Osteoblast (primary cell): ENCODE data around the gene FBXL2. TPM values are rescaled to one million over a fixed set of nuclear protein-coding genes. Genes with fewer than 3 reads are reported as not detected.
"Not testable (repeated sequence)": the region's sequence is repeated elsewhere in the genome, so short reads cannot be mapped to it uniquely, and the experiment has no call there.

Source experiments
- DNase-seq: peaks from one replicate; pipeline ENCODE4 v3.0.0; 2011; ENCODE audit warnings: low spot score, mixed read lengths; ENCODE audit not compliant: insufficient read length; ENCODE audit errors: missing footprints
- H2AFZ ChIP-seq: 2 replicates; pipeline ENCODE4 v1.6.0; 2011; ENCODE audit warnings: mild to moderate bottlenecking, low read length
- H3K27ac ChIP-seq: 2 replicates; pipeline ENCODE4 v1.5.1; 2011; ENCODE audit warnings: mild to moderate bottlenecking, low read depth, low read length, moderate library complexity
- H3K27me3 ChIP-seq: 2 replicates; pipeline ENCODE4 v1.6.0; 2012; ENCODE audit warnings: mild to moderate bottlenecking, control low read depth, inconsistent platforms, low read length, moderate library complexity; ENCODE audit not compliant: insufficient read depth
- H3K36me3 ChIP-seq: 2 replicates; pipeline ENCODE4 v1.5.1; 2011; ENCODE audit warnings: mild to moderate bottlenecking, low read length, control low read depth, moderate library complexity; ENCODE audit not compliant: insufficient read depth
- H3K4me1 ChIP-seq: 2 replicates; pipeline ENCODE4 v1.5.1; 2011; ENCODE audit warnings: mild to moderate bottlenecking, low read length, control low read depth, moderate library complexity; ENCODE audit not compliant: insufficient read depth
- H3K4me2 ChIP-seq: 2 replicates; pipeline ENCODE4 v1.6.0; 2011; ENCODE audit warnings: mild to moderate bottlenecking, low read length; ENCODE audit not compliant: insufficient read depth
- H3K4me3 ChIP-seq: fragments of 200-600 bp; sonication (generic); 3 replicates; pipeline ENCODE4 v1.5.1; 2012; ENCODE audit warnings: mild to moderate bottlenecking, low read length, inconsistent platforms; ENCODE audit not compliant: insufficient read depth
- H3K79me2 ChIP-seq: 2 replicates; pipeline ENCODE4 v1.6.0; 2012; ENCODE audit warnings: mild to moderate bottlenecking, low read length, control low read depth, inconsistent platforms; ENCODE audit not compliant: insufficient read depth
- H3K9me3 ChIP-seq: 2 replicates; pipeline ENCODE4 v1.5.1; 2011; ENCODE audit warnings: low read depth, low read length, control low read depth
- H4K20me1 ChIP-seq: 2 replicates; pipeline ENCODE4 v1.6.0; 2012; ENCODE audit warnings: mild to moderate bottlenecking, low read length, control low read depth; ENCODE audit not compliant: insufficient read depth
- CTCF ChIP-seq: IDR thresholded peaks from 2 replicates; pipeline ENCODE4 v1.5.1; 2011; ENCODE audit warnings: mild to moderate bottlenecking, low read depth, low read length, moderate library complexity; ENCODE audit errors: extremely low read depth
- total RNA-seq: library from RNA; depleted of rRNA; stranded (reverse); fragments of >200 nt; gene quantifications from 2 replicates; pipeline ENCODE4 v1.2.3, GENCODE V29; 2012

Gene FBXL2
- total RNA-seq, 1 donor = 23.2 TPM

GRCh38 chr3:33426068-33426467 is 148.8 kb downstream of the FBXL2 start:
- Histone ChIP-seq H2AFZ (no peak overlapping the region), H4K20me1 (peaks cover 65% of the 10 kb centered on the region), H3K4me1 (peaks cover 19% of the 10 kb centered on the region), H3K4me3 (no peak overlapping the region), H3K27ac (no peak overlapping the region), H3K9me3 (no peaks in the 10 kb centered on the region), H3K27me3 (no peaks in the 10 kb centered on the region), H3K79me2 (peaks cover 97% of the 10 kb centered on the region), H3K36me3 (peaks cover 20% of the 10 kb centered on the region), H3K4me2 (no peak overlapping the region)
- no peak for TF ChIP-seq CTCF
- no peak for DNase-seq

DNA sequence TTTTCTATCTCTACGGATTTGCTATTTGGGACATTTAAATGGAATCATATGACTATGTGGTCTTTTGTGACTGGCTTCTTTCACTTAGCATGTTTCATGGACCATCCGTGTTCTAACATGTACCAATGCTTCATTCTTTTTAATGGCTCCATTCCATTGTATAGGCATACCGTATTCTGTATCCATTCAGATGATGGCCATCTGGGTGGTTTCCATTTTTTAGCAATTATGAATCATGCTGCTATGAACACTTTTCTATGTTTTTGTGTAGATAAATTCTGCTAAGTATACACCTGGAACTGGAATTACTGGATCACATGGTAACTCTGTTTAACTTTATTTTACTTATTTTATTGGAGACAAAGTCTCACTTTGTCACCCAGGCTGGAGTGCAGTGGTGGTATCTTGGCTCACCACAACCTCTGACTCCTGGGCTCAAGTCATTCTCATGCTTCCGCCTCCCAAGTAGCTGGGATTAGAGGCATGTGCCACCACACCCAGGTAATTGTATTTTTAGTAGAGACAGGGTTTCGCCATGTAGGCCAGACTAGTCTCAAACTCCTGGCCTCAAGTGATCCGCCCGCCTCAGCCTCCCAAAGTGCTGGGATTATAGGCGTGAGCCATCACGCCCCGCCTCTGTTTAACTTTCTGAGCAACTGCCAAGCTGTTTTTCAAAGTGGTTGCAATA is 149.5 kb downstream of the FBXL2 start:
- DNase-seq = no peak
- peaks cover 97% of the 10 kb centered on the region for H3K79me2 ChIP-seq
- no peak overlapping the region for H2AFZ ChIP-seq
- H3K36me3 ChIP-seq = peaks cover 16% of the 10 kb centered on the region
- H3K4me2 ChIP-seq = no peak overlapping the region
- no peaks in the 10 kb centered on the region for H3K27me3 ChIP-seq
- H3K27ac ChIP-seq = no peak overlapping the region
- no peak overlapping the region for H3K4me3 ChIP-seq
- no peak for TF ChIP-seq CTCF
- H4K20me1 ChIP-seq = peaks cover 73% of the 10 kb centered on the region
- H3K4me1 ChIP-seq = peaks cover 19% of the 10 kb centered on the region
- no peaks in the 10 kb centered on the region for H3K9me3 ChIP-seq

DNA sequence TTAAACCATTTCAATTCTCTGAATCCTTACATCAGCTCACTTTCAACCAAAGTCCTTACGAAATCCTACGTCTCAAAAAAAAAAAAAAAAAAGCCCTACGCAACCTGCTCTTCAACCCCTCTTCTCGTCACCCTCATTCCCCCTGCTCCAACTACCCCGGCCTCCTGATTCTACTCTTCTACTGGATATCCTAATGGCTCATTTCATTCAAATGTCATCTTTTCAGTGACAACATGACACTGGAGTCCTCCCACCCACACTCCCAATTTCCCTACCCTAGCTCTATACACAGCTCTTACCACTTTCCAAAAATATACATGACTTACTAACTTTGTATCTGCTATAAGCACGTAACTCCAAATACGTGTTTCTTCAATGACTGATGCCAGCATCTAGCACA is 151.5 kb downstream of the FBXL2 start:
- peaks cover 32% of the 10 kb centered on the region for H3K4me1 ChIP-seq
- peaks cover 9% of the 10 kb centered on the region for H3K36me3 ChIP-seq
- H3K9me3 ChIP-seq = no peaks in the 10 kb centered on the region
- no peak overlapping the region for H2AFZ ChIP-seq
- peaks cover 96% of the 10 kb centered on the region for H3K79me2 ChIP-seq
- H3K27me3 ChIP-seq = no peaks in the 10 kb centered on the region
- no peak for DNase-seq
- no peak for TF ChIP-seq CTCF
- peak overlapping the region; percentile 5 for H3K27ac ChIP-seq
- peaks cover 85% of the 10 kb centered on the region for H4K20me1 ChIP-seq
- H3K4me2 ChIP-seq = no peak overlapping the region
- H3K4me3 ChIP-seq = no peak overlapping the region

GRCh38 chr3:33429306-33429705 is 152.1 kb downstream of the FBXL2 start:
- peak overlapping the region; percentile 5 for H3K27ac ChIP-seq
- not testable (repeated sequence) for DNase-seq, H3K4me2 ChIP-seq, H3K4me3 ChIP-seq, H3K36me3 ChIP-seq, H2AFZ ChIP-seq, H3K27me3 ChIP-seq, H3K9me3 ChIP-seq
- H3K79me2 ChIP-seq = peaks cover 93% of the 10 kb centered on the region
- H3K4me1 ChIP-seq = peaks cover 37% of the 10 kb centered on the region
- peaks cover 83% of the 10 kb centered on the region for H4K20me1 ChIP-seq
